Measurements from ENCODE around the gene ADCY9. TPM values are rescaled to one million over a fixed set of nuclear protein-coding genes. Genes with fewer than 3 reads are reported as not detected.
A peak's percentile ranks its signal among the peaks of the same experiment; 100 is the strongest.

The ADCY9 gene
- polyA plus RNA-seq, 12 donors, result 12.3 to 17.8 (median 14.5) TPM; not detected in 1

DNA sequence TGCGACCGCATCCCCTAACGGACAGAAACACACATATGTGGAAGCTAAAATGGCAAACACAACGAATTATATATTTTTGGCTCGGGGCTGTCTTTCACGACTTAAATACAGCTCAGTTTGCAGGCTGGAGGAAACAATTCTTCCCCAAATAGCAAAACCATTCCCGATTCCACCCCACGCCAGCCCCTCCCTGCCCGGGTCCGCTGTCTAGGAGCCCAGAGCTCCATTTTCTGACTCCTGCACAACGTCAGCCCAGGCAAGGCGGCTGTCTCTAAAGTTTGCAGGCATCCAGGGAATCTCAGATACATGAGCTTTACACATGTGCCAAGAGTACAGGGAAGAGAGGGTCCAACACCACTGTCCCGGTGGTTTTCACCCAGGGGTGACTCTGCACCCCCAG, 110.5 kb downstream of the ADCY9 start:
- DNase-seq, result no peak

DNA sequence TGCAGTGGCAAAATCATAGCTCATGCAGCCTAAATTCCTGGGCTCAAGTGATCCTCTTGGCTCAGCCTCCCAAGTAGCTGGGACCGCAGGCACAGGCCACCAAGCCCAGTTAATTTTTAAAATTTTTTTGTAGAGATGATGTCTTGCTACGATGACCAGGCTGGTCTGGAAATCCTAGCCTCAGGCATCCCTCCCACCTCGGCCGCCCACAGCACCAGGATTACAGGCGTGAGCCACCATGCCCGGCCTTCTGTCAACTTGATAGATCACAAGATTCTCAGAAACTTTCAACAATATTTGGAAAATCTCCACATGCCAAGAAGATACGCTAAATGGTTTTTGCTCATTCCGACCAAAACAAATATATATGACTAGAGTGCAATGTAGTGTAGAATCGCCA, 111.0 kb downstream of the ADCY9 start:
- no peak for DNase-seq

DNA sequence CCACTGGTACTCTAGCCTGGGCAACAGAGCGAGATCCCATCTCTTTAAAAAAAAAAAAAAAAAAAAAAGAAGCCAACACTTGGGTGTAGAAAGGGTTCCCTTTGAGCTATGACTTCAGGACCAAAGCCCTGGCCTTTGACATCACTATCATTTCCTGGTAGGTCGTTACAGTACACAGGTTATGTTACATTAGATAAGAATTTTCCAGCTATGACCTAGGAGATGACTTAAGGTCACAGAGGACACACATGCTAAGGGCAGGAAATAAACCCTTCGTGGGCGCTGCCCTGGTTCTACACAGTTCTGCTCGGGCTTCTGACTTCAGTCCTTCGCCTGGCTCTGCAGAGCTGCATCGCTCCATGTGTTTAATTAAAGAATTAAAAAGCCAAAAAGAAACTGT, 112.0 kb downstream of the ADCY9 start:
- DNase-seq, result no peak

DNA sequence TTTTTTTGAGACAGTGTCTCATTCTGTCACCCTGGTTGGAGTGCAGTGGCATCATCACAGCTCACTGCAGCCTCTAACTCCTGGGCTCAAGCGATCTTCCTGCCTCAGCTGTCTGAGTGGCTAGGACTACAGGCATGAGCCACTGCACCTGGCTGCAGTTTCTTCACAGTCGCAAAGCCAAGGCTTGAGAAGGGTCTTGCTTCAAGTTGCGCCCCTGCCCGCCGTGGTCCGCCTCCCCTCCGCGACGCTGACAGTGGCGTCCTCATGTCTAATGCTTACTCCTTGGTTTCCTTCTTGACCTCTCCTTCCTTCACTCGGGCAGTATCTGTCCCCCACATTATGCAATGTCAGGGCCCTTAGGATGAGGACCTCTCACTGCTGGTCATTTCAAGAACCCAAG, 112.7 kb downstream of the ADCY9 start:
- no peak for DNase-seq

DNA sequence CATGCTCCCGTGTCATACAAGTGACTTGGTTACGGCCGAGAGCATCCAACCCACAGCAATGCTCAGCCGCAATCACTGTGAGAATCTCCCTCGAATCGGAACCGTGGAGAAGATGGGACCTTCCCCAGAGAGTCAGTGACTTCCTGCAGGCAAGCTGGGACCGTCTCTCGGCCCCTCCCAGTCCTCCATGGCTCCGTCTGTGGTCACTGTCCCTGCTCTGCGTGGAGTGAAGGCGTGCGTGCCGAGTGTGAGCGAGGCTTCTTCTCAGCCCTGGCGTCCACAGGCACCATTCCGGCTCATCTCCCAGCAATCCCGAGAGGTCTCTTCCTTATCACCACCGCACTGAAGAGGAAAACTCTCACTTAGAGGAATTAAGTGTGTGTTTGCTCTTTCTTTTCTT, 113.1 kb downstream of the ADCY9 start:
- DNase-seq, result no peak

DNA sequence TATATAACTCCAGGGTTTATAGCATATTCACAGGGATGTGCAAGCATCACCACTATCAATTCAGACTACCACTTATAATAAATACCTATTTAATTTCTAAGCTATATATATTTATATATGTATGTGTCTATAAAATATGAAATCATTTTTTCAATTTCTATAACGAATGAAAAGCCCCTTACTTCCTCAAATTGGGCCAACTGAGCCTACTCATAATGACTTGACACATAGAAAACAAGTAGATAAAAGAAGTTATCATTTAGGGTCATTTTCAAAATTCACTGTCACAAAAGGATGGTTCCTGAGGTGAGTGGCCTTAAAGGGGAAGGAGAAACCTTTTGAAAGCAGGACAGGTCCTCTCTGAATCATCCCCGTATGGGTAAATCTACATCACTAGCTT, 114.1 kb downstream of the ADCY9 start:
- DNase-seq, result no peak

DNA sequence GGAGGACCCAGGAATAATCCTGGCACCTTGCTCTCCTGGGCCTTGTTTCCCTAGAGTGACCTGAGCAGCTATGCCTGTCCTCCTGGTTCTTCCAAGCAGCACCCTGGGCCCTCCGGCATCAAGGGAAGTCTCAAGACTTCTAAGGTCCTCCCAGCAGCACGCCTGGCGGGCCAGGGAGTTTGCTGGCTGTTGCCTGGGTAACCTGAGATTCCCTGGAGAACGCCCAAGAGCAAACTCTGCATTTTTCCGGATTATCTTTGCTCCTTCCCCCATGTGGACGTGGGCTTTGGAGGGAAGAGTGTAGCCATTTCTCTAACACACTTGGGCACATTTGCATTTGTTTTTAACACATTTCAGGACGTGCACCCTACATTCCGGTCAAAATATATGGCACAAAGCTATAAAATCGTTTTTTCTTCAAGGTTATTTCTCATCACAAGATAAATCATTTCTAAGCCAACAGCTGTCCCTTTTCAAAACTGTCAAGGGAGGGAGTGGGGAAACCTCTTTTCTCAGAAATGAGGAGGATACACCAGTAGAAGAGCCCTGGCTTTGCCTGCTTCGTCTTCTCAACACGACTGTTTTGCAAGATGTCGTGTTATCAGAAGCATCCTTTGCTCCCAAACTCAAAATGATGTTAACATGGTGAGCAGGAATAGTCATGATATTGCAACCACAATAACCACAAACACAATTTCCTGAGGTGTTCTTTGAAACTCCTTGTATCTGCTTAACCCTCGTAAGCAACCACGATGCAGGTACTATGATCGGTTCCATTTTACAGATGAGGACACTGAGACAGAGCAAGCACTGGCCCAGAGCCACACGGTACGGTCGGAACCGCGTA, 116.5 kb downstream of the ADCY9 start:
- DNase-seq, result peak; percentile 50

DNA sequence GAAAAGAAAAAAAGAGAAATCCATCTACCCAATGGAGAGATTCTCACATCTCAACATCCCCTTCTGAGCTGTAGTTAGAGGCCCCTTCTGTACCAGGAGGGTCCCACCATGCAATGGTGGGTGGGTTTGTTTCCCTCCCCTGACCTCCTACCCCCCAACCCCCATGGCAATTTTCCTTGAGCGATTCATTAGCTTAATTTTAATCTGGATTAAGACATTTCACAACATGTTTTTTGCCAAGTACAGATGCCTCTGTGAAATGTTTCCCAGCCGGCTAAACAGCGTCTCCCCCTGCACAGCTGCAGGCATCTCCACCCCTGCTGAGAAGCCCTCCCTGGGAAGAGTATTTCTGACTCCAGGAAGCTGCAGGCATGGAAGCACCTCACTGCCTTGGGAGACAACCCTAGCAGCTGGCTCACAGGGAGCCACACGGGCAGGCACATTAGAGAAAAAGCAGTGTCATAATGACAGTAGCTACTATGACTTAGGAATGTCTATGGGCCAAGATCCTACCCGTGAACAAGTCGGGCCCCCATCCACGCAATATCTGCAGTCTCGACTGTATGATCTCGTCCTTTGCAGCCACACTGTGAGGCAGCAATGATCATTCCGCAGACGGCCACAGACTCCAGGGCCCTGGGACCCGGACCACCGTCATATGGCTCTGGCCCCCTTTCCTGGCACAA, 117.3 kb downstream of the ADCY9 start:
- peak; percentile 57 for DNase-seq

DNA sequence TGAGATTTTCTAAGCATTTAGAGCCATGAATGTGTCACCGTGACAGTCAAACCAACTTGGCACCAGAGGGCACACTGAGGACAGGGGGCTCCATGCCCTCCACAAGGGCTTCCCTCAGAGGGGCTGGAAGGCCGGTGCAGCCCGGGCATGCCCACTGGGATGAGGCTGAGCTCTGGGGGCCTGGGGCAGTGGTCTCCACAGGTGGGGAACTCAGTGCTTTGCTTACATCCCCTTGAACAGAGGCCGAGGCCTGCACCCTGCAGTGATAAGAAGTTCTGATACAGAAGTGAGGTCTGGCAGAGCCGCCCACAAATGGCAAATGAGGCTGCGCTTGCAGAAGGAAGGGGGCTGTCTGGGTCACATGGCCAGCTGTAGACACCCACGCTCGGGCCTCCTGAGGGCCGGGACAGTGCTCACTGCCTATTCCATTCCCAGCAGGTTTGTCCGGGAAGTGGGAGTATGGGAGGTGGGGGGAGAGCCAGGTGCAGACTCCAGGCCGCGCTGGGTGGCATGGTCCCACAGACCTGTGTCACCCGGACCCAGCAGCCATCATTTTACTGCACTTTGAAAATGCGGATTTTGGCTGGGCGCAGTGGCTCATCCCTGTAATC, 118.9 kb downstream of the ADCY9 start:
- no peak for DNase-seq

DNA sequence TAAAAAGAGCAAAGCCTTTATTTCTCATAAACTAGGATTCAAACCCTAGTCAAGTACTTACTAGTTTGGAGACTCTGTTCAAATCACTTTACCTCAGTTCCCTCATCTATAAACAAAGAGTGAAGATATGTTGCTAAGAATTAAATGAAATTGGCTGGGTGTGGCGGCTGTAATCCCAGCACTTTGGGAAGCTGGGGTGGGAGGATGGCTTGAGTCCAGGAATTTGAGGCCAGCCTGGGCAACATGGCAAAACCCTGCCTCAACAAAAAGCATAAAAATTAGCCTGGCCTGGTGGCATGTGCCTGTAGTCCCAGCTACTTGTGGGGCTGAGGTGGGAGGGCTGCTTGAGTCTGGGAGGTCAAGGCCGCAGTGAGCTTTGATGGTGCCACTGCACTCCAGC, 121.2 kb downstream of the ADCY9 start:
- DNase-seq, result no peak

DNA sequence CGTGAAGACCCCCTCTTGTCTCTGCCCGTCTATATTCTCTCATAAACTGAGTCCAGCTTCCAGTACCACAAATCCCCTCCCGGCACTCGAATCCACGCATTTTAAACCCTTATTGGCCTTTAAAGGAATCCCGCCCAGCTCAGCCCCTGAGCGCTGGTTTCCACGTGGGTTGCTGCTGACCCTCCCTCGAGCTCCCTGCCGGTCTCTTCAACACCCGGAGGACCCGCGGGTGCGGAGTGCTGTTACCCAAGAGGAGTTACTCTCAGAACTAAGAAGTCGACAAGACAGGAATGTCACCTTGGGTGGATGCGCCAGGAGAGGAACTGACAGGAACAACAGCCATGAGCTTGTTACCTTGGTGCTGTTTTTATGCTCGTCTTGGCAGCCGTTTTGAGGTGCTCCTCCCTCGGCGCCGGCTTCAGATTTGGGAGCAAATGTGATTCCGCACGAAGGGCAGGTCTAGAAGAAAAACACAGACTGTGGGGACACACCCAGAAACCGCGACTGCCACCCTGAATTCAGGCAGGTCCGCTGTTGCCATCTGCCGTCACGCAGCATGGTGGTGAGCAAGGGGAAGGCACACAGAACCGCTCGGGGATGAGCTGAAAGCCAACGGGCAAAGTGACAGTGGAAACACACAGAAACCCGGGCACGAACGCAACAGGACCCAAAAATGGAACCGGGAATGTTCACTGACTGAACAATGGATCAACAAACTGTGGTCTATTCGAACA, 123.0 kb downstream of the ADCY9 start:
- no peak for DNase-seq

DNA sequence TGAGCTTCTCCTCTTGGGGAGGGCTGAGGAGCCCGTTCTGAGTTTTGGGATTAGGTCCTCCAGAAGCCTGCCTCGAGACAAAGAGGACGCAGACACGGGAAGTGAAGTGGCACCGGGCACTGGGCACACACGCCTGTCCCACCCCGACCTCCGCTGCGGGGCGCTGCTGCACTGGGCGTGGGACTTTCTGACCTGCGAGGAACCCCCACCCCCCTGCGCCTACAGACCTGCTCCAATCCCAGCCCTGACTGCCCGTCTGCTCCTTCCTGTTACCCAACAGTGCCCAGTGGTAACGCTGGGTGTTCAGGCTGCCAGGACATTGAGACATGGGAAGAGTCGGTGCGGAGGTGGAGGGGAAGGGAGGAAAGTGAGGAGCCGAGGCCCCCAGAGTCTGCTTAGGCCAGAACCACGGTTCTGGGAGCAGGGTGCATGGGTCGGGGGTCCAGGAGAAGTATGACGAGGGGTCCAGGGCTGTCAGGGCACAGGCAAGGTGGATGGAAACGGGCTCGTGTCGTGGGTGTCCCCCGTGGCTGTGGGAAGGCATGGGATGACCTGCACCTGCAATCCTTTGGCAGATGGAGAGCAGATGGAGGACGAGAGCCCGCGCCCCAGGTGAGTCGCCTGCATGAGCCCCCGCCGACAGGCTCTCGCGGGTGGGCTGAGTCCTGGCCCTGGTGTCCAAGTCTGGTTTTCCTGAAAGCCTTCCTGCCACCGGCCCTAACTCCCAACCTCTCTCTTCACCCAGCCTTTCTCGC, 123.8 kb downstream of the ADCY9 start:
- no peak for DNase-seq

DNA sequence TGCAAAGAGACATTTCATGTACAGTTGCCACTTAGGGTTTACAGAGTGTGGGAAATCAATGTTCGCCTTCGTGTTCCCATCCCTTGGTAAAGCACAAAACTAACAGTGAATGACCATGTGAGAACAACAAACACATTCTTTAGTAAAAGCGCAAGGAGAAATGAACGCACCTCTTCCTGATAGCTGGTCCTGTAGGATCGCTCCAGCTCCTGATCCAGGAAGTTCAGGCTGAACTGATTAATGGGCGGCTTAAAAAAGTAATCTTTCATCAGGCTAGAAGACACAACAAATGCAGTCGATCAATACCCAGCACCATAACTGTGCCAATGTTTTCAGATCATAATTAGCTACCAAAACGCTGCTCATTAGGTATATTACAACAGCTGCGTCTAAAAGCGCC, 127.4 kb downstream of the ADCY9 start:
- DNase-seq, result no peak

DNA sequence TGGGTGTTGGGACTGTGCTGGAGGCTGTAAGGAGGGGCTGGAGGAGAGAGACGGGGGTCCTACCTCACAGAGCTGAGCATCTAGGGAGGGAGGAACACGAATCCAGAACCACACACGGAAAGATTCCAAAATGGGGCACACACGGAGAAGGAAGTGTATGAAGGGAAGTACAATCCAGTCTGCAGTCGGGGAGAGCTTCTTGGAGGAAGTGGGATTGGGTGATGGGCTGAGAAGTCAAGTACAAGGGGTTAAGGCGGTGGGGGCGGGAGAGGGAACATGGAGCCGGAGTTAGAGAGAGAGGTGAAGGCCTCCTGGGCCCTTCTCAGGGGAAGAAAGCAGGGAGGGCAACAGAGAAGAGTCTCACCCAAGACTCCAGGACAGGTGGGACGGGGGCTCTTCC, 128.2 kb downstream of the ADCY9 start:
- DNase-seq, result no peak

DNA sequence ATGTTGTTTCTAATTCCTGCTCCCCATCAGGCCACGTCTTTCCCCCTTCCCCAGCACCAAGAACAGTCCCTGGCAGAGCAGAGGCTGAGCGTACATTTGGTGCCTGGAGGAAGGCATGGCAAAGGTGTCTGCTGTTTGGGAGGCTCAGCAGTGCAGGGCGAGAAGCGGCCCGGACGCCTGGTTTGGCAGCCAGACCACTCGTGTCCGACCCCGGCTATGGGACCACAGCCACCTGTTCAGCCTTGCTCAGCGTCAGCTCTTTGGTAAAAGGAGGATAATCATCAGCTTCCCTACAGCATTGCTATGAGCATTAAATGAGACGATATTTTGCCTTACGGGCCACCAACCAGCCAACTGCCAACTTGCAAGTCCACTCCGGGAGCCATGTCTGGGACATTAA, 129.0 kb downstream of the ADCY9 start:
- no peak for DNase-seq

DNA sequence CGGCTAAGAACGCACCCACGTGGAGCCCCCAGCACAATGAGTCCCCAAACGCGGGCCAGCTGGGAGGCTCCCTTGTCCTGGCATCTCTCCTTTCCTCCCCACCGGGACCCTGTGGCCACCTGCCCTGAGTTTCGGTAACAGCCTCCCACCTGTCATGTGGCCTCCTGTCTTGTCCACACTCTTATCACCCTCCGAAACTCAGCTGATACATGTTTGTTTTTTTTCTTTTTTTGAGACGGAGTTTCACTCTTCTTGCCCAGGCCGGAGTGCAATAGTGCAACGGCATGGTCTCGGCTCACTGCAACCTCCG, 130.1 kb downstream of the ADCY9 start:
- DNase-seq, result no peak

DNA sequence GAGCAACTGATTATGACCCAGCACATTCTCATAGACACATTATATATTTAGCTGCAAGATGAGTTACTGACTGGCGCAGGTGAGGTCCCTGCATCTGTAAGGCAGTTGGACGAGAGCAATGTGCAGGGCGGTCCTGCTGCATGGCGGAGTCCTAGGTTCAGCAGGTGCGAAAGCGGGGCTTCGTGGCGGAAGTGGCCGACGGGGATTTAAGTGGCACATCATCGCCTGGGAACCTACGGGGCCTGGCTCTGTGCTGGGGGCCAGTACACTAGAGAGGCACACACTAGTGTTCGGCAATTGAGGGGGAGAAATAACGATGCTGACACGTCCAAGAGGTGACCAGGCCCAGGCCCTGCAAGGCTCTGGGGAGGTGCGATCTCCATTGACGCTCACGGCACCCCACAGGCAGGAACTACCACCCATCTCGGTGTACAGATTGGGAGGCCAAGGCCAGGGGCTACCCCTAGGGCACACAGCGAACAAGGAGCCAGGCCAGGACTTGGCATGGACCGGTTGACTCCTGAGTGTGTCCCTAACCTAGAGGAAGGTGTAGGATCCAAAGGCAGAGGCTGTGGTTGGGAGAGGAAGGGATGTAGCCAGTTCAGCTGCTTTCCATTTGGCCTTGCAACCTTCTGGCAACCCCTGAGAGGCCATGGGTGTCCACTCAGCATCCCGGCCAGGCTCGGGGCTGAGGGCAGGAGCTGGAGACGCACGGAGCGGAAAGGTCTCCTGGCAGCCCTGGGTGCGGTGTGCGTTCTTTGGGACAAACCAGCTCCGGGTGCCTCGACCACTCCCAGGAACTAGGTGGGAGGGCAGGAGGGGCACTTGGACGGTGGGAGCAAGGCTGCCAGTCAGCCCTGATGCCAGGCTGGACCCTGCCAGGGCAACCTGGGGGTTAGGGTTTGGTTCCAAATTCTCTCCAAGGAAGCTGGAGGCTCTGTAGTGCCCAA, 131.9 kb downstream of the ADCY9 start:
- DNase-seq, result no peak

DNA sequence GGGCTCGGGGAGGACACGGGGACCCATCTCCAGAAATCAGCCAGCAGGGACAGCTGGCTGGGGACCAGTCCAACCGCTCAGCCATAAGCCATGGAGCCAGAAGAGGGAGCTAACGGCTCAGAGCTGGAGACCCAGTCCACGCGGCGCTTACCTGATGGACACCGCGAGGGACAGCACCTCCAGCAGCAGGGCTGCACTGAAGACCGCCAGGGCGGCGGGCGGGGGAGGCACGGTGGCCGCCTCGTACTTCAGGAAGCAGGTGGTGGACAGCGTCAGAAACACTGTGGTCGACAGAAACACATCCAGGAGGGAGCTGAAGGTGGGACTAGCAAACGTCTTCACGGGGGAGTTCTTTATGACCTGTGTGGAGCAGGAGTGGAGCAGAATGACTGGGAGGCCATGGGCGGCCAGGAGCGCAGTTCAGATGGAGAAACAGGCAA, 133.1 kb downstream of the ADCY9 start:
- DNase-seq, result peak; percentile 74

DNA sequence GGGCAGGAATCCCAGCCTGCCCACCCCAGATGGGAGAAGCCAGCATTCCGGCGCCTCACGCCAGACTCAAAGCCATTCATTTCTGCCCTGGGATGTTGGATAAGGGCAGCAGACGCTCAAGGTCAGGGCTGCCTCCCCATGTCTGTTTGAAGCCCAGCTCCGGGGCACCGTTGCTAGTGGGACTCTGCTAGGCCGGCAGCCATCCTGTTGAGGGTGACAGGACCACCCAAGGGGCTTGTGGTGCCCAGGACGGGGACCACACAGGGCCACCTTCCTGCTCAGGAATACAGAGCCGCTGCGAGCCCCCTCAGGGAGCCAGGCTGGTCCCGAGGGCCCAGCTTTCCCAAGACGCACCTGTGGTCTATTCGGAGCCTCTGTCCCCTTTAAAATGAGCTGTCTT, 134.0 kb downstream of the ADCY9 start:
- DNase-seq, result no peak
